Measurements from ENCODE around the gene NT5C1B.
A peak's percentile ranks its signal among the peaks of the same experiment; 100 is the strongest.

NT5C1B gene

DNA sequence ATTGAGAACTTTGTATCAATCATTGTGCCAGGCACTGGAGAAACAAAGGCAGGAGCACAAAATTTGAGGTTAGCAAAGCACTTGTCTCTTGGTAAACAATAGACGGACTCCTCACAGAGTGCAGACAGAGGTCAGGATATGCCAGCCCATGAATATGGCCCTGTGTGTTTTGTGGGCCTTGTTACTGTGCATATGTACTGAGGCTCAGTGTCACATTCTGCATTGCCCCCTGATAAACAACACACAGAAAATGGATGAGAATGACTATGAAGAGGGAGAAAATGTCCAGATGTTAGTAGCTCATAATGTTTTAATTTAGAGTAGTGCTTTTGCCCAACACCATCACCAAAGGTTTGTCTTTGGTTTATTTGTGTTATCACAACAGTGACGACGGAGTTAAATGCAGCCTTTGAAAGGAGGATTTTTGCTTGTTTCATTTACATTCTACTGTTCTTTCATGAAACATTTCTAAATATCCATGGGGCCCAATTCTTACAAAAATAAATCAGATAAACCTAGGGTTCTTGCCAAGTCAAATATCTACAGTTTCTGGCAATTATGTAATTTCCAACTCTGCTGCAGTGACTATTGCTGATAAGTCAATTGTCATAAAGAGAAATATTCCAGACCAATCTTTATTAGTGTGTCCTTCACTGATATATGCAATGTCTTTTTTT lies 14.6 kb upstream of the NT5C1B start:
- Histone ChIP-seq H3K27ac (ENCODE audit: low read depth, low read length) (no peak overlapping the region), H3K27me3 (ENCODE audit: control insufficient read depth in 5 of 5, insufficient read depth in 4 of 5, low read length in 5 of 5) (no peaks in the 10 kb centered on the region), H3K9ac (ENCODE audit: low read length in 5 of 5) (no peak overlapping the region), H3K4me1 (ENCODE audit: control insufficient read depth in 5 of 5, insufficient read depth in 5 of 5, low read length in 5 of 5) (peaks cover 0 to 10% (median 7%) of the 10 kb centered on the region in 5 donors), H3K4me3 (ENCODE audit: low read depth in 1 of 5, low read length in 5 of 5) (no peak overlapping the region), H3K36me3 (ENCODE audit: control insufficient read depth in 5 of 5, insufficient read depth in 5 of 5, low read length in 5 of 5) (no peaks in the 10 kb centered on the region), H3K9me3 (ENCODE audit: control insufficient read depth in 5 of 5, low read length in 5 of 5) (no peaks in the 10 kb centered on the region)

DNA sequence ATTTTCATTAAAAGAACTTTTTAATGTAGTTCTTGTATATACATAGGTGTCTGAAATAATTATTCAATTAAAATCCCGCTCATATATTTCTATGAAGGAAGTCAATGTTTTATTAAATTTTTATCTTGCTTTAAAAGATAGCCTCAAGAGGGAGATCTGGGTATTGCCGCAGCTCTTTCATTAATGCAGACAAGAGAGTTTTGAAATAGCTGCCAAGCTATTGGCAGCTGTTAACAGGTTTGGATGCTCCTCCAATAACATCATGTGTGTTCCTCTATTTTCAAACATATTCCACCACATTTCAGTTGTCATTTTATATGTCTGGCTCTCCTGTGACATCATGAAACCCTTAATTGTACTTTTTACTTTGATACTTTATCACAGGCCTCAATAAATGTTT lies 12.9 kb upstream of the NT5C1B start:
- Histone ChIP-seq H3K27ac (ENCODE audit: low read depth, low read length) (no peak overlapping the region), H3K36me3 (ENCODE audit: control insufficient read depth in 5 of 5, insufficient read depth in 5 of 5, low read length in 5 of 5) (no peaks in the 10 kb centered on the region), H3K9me3 (ENCODE audit: control insufficient read depth in 5 of 5, low read length in 5 of 5) (no peaks in the 10 kb centered on the region), H3K27me3 (ENCODE audit: control insufficient read depth in 5 of 5, insufficient read depth in 4 of 5, low read length in 5 of 5) (no peaks in the 10 kb centered on the region), H3K4me3 (ENCODE audit: low read depth in 1 of 5, low read length in 5 of 5) (no peak overlapping the region), H3K4me1 (ENCODE audit: control insufficient read depth in 5 of 5, insufficient read depth in 5 of 5, low read length in 5 of 5) (peaks cover 0 to 16% (median 12%) of the 10 kb centered on the region in 5 donors), H3K9ac (ENCODE audit: low read length in 5 of 5) (no peak overlapping the region)

DNA sequence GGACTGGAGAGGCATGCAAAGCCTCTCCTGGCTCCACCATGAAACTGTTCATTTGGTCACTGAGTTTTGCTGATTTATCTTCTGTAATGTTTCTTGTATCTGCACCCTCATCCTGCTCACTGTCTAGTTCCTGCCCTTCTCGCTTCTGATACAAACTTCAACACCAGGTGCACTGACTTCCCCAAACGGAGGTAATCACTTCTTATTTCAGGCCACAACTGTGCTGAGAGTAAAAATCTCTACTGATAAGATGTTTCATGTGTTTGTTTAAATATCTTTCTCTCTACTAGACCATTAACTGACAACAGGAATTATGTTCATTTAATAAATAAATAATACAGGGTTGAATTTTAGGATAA lies 10.9 kb upstream of the NT5C1B start:
- Histone ChIP-seq H3K4me1 (ENCODE audit: control insufficient read depth in 5 of 5, insufficient read depth in 5 of 5, low read length in 5 of 5) (peaks cover 0 to 23% (median 14%) of the 10 kb centered on the region in 5 donors), H3K9ac (ENCODE audit: low read length in 5 of 5) (no peak overlapping the region), H3K4me3 (ENCODE audit: low read depth in 1 of 5, low read length in 5 of 5) (no peak overlapping the region), H3K9me3 (ENCODE audit: control insufficient read depth in 5 of 5, low read length in 5 of 5) (no peaks in the 10 kb centered on the region), H3K27ac (ENCODE audit: low read depth, low read length) (peak overlapping the region; percentile 6), H3K27me3 (ENCODE audit: control insufficient read depth in 5 of 5, insufficient read depth in 4 of 5, low read length in 5 of 5) (no peaks in the 10 kb centered on the region), H3K36me3 (ENCODE audit: control insufficient read depth in 5 of 5, insufficient read depth in 5 of 5, low read length in 5 of 5) (no peaks in the 10 kb centered on the region)

DNA sequence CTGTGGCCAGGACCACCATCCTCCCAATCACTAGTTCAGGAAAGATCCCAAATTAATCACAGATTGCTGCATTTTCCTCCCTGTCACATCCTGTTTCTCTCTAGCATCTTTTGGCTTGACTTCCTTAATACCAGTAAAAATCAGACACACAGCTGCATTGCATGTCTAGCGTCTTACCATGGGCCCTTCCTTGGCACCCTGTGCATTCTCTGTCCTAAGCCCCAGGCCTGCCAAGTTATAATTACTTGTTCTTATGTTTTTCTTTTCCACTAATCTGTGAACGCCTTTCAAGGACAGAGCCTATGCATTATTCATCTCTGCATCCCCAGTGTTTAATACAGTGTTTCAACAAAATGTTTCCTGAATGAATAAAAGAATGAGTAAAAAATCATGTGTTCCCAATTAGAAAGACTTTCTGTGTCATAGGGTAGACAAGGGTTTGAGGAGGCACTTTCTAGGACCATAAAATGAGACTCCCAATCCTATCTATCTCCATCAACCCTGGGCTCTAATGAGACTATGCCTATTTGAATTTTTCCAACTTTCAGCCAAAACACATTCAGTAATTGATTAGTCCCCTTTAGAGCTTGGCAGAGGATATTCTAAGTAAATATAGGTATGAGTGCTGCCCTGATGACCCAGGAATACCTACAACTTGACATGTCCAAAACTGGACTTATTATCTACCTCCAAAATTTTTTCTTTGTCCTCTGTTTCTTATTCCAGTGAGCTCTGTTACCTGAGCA lies 10.3 kb upstream of the NT5C1B start:
- Histone ChIP-seq H3K27ac (ENCODE audit: low read depth, low read length) (peak overlapping the region; percentile 6), H3K9ac (ENCODE audit: low read length in 5 of 5) (no peak overlapping the region), H3K4me1 (ENCODE audit: control insufficient read depth in 5 of 5, insufficient read depth in 5 of 5, low read length in 5 of 5) (peaks cover 0 to 23% (median 14%) of the 10 kb centered on the region in 5 donors), H3K36me3 (ENCODE audit: control insufficient read depth in 5 of 5, insufficient read depth in 5 of 5, low read length in 5 of 5) (no peaks in the 10 kb centered on the region), H3K4me3 (ENCODE audit: low read depth in 1 of 5, low read length in 5 of 5) (no peak overlapping the region), H3K27me3 (ENCODE audit: control insufficient read depth in 5 of 5, insufficient read depth in 4 of 5, low read length in 5 of 5) (no peaks in the 10 kb centered on the region), H3K9me3 (ENCODE audit: control insufficient read depth in 5 of 5, low read length in 5 of 5) (no peaks in the 10 kb centered on the region)

DNA sequence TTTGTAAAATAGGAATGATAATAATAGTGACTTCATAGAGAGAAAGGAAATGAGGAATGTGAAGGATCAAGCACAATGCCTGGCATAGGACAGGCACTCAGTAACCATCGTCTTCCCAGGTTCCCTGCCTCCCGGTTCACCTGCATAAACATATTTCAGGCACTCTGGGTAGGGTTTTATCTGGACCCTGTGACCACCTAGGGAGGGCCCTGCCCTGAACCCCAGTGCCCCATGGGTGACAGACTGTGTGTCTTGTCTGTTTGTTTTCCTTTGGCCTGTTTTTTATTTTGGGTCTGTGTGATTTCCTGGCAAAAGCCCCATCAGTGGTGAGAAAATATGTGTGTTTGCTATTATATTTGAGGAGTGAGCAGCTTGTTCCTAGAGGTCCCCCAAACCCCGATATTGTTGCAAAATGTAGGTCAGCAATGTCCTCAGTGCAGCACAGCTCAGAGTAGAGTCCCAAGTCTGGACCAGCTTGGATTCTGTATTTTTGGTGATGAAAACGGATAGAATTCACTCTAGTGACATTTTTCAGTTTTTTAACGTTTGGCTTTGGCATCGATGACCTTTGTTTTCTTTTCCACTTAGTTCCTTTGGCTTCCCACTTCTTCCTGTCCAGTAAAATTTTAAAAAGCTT lies 9.6 kb upstream of the NT5C1B start:
- no peaks in the 10 kb centered on the region for H3K27me3 ChIP-seq (ENCODE audit: control insufficient read depth in 5 of 5, insufficient read depth in 4 of 5, low read length in 5 of 5)
- peak overlapping the region; percentile 11 for H3K27ac ChIP-seq (ENCODE audit: low read depth, low read length)
- H3K4me1 ChIP-seq (ENCODE audit: control insufficient read depth in 5 of 5, insufficient read depth in 5 of 5, low read length in 5 of 5) = peaks cover 0 to 20% (median 14%) of the 10 kb centered on the region in 5 donors
- H3K36me3 ChIP-seq (ENCODE audit: control insufficient read depth in 5 of 5, insufficient read depth in 5 of 5, low read length in 5 of 5) = no peaks in the 10 kb centered on the region
- no peak overlapping the region for H3K9ac ChIP-seq (ENCODE audit: low read length in 5 of 5)
- H3K4me3 ChIP-seq (ENCODE audit: low read depth in 1 of 5, low read length in 5 of 5) = no peak overlapping the region
- H3K9me3 ChIP-seq (ENCODE audit: control insufficient read depth in 5 of 5, low read length in 5 of 5) = no peaks in the 10 kb centered on the region

DNA sequence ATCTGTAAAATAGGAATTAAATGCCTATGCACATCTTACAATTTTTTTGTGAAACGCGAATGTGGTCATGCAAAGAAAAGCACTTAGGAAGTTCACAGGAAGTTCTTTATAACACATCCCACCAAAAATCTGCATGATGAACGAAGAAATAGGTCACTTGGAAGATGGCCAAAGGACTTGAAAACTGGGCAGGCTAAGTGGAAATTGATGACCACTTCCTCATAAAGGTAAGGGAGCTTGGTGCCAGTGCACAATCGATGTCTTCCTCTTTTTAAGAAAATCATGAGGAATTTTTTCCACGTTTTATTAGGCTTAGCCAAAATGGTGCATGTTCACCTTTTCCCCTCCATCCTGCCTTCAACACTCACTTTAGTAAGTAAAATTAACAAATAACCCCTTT lies 8.2 kb upstream of the NT5C1B start:
- H3K9me3 ChIP-seq (ENCODE audit: control insufficient read depth in 5 of 5, low read length in 5 of 5) = no peaks in the 10 kb centered on the region
- H3K27me3 ChIP-seq (ENCODE audit: control insufficient read depth in 5 of 5, insufficient read depth in 4 of 5, low read length in 5 of 5) = no peaks in the 10 kb centered on the region
- no peak overlapping the region for H3K9ac ChIP-seq (ENCODE audit: low read length in 5 of 5)
- H3K27ac ChIP-seq (ENCODE audit: low read depth, low read length) = no peak overlapping the region
- H3K4me1 ChIP-seq (ENCODE audit: control insufficient read depth in 5 of 5, insufficient read depth in 5 of 5, low read length in 5 of 5) = peaks cover 0 to 19% (median 14%) of the 10 kb centered on the region in 5 donors
- H3K4me3 ChIP-seq (ENCODE audit: low read depth in 1 of 5, low read length in 5 of 5) = no peak overlapping the region
- H3K36me3 ChIP-seq (ENCODE audit: control insufficient read depth in 5 of 5, insufficient read depth in 5 of 5, low read length in 5 of 5) = no peaks in the 10 kb centered on the region

DNA sequence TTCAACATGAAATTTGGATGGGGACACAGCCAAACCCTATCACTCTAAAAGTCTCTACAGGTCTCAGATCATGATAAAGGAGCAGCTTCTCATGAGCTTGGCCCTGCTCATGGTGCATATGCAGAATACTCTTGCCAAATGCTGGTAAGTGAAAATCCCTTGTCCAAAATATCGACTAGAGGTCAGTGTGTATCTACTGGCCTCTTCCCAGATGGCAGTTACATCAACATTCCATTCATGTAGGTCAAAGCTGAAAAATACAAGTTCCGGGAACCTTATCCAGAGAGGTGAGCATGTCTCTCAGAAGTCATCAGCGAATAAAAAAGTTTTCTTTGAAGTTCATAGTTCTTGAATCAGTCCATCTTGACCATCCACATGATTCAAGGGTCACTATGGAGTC lies 7.6 kb upstream of the NT5C1B start:
- H3K36me3 ChIP-seq (ENCODE audit: control insufficient read depth in 5 of 5, insufficient read depth in 5 of 5, low read length in 5 of 5) = no peaks in the 10 kb centered on the region
- no peak overlapping the region for H3K9ac ChIP-seq (ENCODE audit: low read length in 5 of 5)
- H3K4me3 ChIP-seq (ENCODE audit: low read depth in 1 of 5, low read length in 5 of 5) = no peak overlapping the region
- H3K27me3 ChIP-seq (ENCODE audit: control insufficient read depth in 5 of 5, insufficient read depth in 4 of 5, low read length in 5 of 5) = no peaks in the 10 kb centered on the region
- H3K4me1 ChIP-seq (ENCODE audit: control insufficient read depth in 5 of 5, insufficient read depth in 5 of 5, low read length in 5 of 5) = peaks cover 0 to 19% (median 14%) of the 10 kb centered on the region in 5 donors
- H3K9me3 ChIP-seq (ENCODE audit: control insufficient read depth in 5 of 5, low read length in 5 of 5) = no peaks in the 10 kb centered on the region
- H3K27ac ChIP-seq (ENCODE audit: low read depth, low read length) = no peak overlapping the region

DNA sequence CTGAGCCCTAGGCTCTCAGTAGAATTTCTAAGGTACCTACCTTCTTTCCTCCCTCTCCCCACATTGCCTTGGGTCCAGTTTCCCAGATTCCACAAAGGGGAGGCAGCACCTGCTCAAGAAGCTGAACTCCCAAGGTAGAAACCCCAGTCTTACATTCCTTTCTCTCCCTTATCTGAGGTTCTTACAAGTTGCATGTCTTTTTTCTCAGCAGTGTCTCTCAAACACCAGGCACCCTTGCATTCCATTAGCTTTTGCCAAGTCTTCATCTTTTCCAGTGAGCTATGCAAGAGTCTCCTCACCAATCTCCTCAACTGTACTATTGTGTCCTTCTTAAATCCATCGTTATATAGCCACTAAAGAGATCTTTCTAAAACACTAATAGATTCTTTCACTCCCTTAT lies 4.1 kb upstream of the NT5C1B start:
- Histone ChIP-seq H3K4me1 (ENCODE audit: control insufficient read depth in 5 of 5, insufficient read depth in 5 of 5, low read length in 5 of 5) (peaks cover 0 to 8% (median 3%) of the 10 kb centered on the region in 5 donors), H3K27ac (ENCODE audit: low read depth, low read length) (no peak overlapping the region), H3K27me3 (ENCODE audit: control insufficient read depth in 5 of 5, insufficient read depth in 4 of 5, low read length in 5 of 5) (no peaks in the 10 kb centered on the region), H3K9ac (ENCODE audit: low read length in 5 of 5) (no peak overlapping the region), H3K4me3 (ENCODE audit: low read depth in 1 of 5, low read length in 5 of 5) (no peak overlapping the region), H3K36me3 (ENCODE audit: control insufficient read depth in 5 of 5, insufficient read depth in 5 of 5, low read length in 5 of 5) (no peaks in the 10 kb centered on the region), H3K9me3 (ENCODE audit: control insufficient read depth in 5 of 5, low read length in 5 of 5) (no peaks in the 10 kb centered on the region)

DNA sequence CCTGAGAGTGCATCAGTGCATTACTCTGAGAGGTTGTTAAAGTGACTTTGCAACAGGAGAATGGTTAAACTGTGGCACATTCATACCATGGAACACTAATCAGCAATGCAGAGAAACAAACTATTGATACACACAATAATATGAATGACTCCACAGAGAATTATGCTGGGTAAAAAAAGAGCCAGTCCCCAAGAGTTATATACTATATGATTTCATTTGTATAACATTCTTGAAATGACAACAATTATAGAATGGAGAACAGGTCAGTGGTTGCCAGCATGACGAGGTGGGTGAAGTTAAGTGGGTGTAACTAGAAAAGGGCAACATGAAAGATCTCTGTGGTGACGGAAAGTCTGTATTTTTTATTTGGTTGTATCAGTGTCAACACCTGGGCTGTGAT lies 3.0 kb upstream of the NT5C1B start:
- Histone ChIP-seq H3K36me3 (ENCODE audit: control insufficient read depth in 5 of 5, insufficient read depth in 5 of 5, low read length in 5 of 5) (no peaks in the 10 kb centered on the region), H3K9ac (ENCODE audit: low read length in 5 of 5) (no peak overlapping the region), H3K27me3 (ENCODE audit: control insufficient read depth in 5 of 5, insufficient read depth in 4 of 5, low read length in 5 of 5) (no peaks in the 10 kb centered on the region), H3K4me3 (ENCODE audit: low read depth in 1 of 5, low read length in 5 of 5) (no peak overlapping the region), H3K9me3 (ENCODE audit: control insufficient read depth in 5 of 5, low read length in 5 of 5) (no peaks in the 10 kb centered on the region), H3K27ac (ENCODE audit: low read depth, low read length) (no peak overlapping the region), H3K4me1 (ENCODE audit: control insufficient read depth in 5 of 5, insufficient read depth in 5 of 5, low read length in 5 of 5) (peaks cover 0 to 8% (median 2%) of the 10 kb centered on the region in 5 donors)

DNA sequence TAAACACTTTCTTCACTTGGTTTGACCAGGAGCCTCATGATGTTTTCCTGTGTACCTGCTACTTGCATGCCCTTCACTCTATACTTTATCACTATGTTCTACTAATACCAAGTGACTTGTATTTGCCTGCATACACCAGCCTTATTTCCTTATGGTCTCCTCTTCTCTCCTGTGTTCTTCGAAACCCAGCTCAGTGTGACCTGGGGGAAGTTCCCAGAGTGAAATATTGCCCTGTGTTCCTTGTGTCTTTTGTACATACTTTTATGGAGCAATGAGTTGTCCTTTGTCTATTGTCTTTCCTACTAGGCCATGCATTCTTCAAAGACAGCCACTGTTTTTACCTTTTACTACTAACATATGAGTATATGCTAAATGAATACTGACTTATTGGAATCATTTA lies 567 bp downstream of the NT5C1B start:
- no peak overlapping the region for H3K4me3 ChIP-seq (ENCODE audit: low read depth in 1 of 5, low read length in 5 of 5)
- H3K9me3 ChIP-seq (ENCODE audit: control insufficient read depth in 5 of 5, low read length in 5 of 5) = peaks cover 0 to 3% (median 0%) of the 10 kb centered on the region in 5 donors
- no peaks in the 10 kb centered on the region for H3K27me3 ChIP-seq (ENCODE audit: control insufficient read depth in 5 of 5, insufficient read depth in 4 of 5, low read length in 5 of 5)
- H3K27ac ChIP-seq (ENCODE audit: low read depth, low read length) = no peak overlapping the region
- H3K4me1 ChIP-seq (ENCODE audit: control insufficient read depth in 5 of 5, insufficient read depth in 5 of 5, low read length in 5 of 5) = no peaks in the 10 kb centered on the region
- H3K36me3 ChIP-seq (ENCODE audit: control insufficient read depth in 5 of 5, insufficient read depth in 5 of 5, low read length in 5 of 5) = no peaks in the 10 kb centered on the region
- no peak overlapping the region for H3K9ac ChIP-seq (ENCODE audit: low read length in 5 of 5)
